ENCODE results near the gene SUGCT.

DNA sequence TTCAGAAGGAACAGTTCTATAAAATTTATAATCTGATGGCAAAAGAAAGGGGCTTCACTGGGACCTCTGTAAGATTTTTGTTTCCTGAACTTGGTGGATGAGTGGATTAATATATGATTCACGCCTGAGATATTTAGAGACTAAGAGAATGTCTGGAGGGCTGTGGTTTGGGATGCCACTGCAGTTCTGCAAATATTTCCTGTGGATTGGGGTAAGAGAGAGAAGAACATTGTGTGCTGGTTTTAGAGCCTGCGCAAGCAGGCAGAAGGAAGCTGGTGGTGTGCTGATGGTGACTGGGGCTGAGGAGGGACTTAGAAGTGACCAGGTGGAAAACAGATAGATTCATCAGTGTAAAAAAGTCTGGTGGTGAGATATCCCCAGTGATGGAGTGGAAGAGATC, 87.0 kb downstream of the SUGCT start:
- TF ChIP-seq, protein P1, sequence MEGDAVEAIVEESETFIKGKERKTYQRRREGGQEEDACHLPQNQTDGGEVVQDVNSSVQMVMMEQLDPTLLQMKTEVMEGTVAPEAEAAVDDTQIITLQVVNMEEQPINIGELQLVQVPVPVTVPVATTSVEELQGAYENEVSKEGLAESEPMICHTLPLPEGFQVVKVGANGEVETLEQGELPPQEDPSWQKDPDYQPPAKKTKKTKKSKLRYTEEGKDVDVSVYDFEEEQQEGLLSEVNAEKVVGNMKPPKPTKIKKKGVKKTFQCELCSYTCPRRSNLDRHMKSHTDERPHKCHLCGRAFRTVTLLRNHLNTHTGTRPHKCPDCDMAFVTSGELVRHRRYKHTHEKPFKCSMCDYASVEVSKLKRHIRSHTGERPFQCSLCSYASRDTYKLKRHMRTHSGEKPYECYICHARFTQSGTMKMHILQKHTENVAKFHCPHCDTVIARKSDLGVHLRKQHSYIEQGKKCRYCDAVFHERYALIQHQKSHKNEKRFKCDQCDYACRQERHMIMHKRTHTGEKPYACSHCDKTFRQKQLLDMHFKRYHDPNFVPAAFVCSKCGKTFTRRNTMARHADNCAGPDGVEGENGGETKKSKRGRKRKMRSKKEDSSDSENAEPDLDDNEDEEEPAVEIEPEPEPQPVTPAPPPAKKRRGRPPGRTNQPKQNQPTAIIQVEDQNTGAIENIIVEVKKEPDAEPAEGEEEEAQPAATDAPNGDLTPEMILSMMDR (conservative IDR thresholded peaks at IDR 0.05; ENCODE audit: low read length), result no peak
- no peak for TF ChIP-seq EZH2phosphoT487 (IDR thresholded peaks at IDR 0.05; ENCODE audit: borderline replicate concordance, low read depth, low read length)

Measured in OCI-LY7 (cell line).